Muscle of back (tissue), 13 donors: ENCODE results near the gene GYG1. TPM values are rescaled to one million over a fixed set of nuclear protein-coding genes. Genes with fewer than 3 reads are reported as not detected.

Experiments
- DNase-seq, 3 donors: peaks; one replicate each; pipeline versions ENCODE4 v3.0.0 to v3.0.0-alpha.2; 2013
- long read RNA-seq, 9 donors: transcript quantifications; one replicate each; lab custom pipeline, GENCODE V29; 2026
- polyA plus RNA-seq, 10 donors: library from polyadenylated mRNA; unstranded; fragments of 120-200 nt; gene quantifications; one replicate each; pipeline ENCODE4 v1.2.1, GENCODE V29; 2013; ENCODE audit not compliant: insufficient read length in 10 of 10

The GYG1 gene
- polyA plus RNA-seq, result 10 to 100 TPM; 56.7 to 96.9 (median 84.6) TPM
- long read RNA-seq, donor 1, transcript GYG1-201 (7 exons, 1,890 nt), result major isoform, 21 of 48 reads
- long read RNA-seq, donor 1, partial matches to known transcripts, result 25 of 48 reads
- long read RNA-seq, donor 1, other reads (novel, unspliced or antisense), result 0 of 48 reads
- long read RNA-seq, donor 2, transcript GYG1-201 (7 exons, 1,890 nt), result major isoform, 12 of 24 reads
- long read RNA-seq, donor 2, partial matches to known transcripts, result 9 of 24 reads
- long read RNA-seq, donor 2, other reads (novel, unspliced or antisense), result 0 of 24 reads
- long read RNA-seq, donor 3, result 0 reads
- long read RNA-seq, donor 4, transcript GYG1-201 (7 exons, 1,890 nt), result major isoform, 16 of 26 reads
- long read RNA-seq, donor 4, partial matches to known transcripts, result 7 of 26 reads
- long read RNA-seq, donor 4, other reads (novel, unspliced or antisense), result 0 of 26 reads
- long read RNA-seq, donor 5, transcript GYG1-201 (7 exons, 1,890 nt), result major isoform, 22 of 53 reads
- long read RNA-seq, donor 5, partial matches to known transcripts, result 26 of 53 reads
- long read RNA-seq, donor 5, other reads (novel, unspliced or antisense), result 0 of 53 reads
- long read RNA-seq, donor 6, transcript GYG1-201 (7 exons, 1,890 nt), result major isoform, 21 of 38 reads
- long read RNA-seq, donor 6, partial matches to known transcripts, result 16 of 38 reads
- long read RNA-seq, donor 6, other reads (novel, unspliced or antisense), result 0 of 38 reads
- long read RNA-seq, donor 7, transcript GYG1-201 (7 exons, 1,890 nt), result major isoform, 8 of 8 reads
- long read RNA-seq, donor 7, partial matches to known transcripts, result 0 of 8 reads
- long read RNA-seq, donor 7, other reads (novel, unspliced or antisense), result 0 of 8 reads
- long read RNA-seq, donor 8, transcript GYG1-201 (7 exons, 1,890 nt), result major isoform, 5 of 11 reads
- long read RNA-seq, donor 8, partial matches to known transcripts, result 6 of 11 reads
- long read RNA-seq, donor 8, other reads (novel, unspliced or antisense), result 0 of 11 reads
- long read RNA-seq, donor 9, partial matches to known transcripts, result 0 of 1 reads
- long read RNA-seq, donor 9, other reads (novel, unspliced or antisense), result 0 of 1 reads

- peak; percentile 76 to 88 (median 76) for DNase-seq
These were observed at the start of gene GYG1 for GRCh38 chr3:148991219-148992026. TSS of gene GYG1 (plus strand) at chr3:148991540. CDS start at chr3:148991641, 101 bp downstream.

DNA sequence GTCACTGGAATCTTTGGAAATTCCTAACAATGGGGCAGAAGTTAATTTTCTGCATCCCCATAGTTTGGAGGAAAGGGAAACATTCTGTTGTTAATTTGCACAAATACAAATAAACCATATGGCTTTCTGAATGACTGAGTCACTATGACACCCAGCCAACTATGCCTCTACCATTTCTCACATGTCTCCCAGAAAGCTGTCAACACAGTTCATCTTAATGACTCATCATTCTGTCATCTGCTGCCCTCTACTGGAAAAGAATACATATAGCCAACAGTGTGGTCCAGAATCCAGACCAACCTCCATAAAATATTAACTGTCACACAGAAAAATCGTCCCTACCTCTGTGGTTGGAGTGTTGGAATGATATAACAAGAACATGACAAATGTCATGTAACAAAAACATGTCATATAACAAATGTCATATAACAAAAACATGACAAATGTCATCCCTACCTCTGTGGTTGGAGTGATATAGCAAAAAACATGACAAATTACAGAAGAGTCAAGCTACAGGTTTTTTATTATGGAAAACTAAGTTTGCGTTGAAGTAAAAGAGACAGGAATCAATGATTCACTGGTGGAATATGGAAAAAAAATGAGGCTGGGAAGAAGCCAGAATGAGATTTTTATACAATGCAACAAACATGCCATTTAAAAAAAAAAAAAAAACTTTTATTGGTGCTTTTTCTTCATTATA lies 47.7 kb upstream of the GYG1 start:
- peak; percentile 68 to 90 (median 83) for DNase-seq

- no peak for DNase-seq
These were observed 46.2 kb upstream of the GYG1 start for GRCh38 chr3:148945116-148945515.

DNA sequence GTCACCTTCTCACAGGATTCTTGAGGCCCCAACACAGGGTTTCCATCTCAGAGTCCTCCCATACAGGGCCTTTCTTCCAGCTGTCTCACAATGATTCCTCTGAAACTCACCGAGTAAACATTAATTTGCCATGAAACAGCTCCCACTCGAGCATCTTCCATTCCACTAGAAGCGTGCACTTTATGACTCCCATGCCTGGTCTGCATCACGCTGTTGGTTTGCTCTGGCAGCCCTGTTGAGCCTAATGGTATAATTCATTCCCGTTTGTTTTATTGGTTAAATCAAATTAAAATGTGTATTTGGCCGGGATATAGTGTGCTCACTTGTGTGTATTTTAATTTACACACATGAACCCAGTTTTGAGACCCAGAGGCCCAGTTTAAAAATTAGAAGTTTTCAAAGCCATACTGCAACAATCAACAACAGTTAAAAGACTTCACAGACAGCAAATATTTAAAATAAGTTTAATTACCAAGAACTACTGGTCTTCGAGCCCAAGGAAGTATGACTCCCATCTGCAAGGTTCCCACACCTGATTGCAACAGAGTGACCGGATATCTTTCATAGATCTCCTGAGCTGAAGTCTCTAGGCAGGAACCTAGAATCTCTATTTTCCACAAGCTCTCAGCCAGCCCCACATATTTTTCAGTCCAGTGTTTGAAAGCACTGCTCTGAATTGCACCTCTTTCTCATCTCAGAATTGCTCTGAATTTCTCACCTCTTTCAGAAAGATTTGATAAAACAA lies 42.3 kb upstream of the GYG1 start:
- DNase-seq, result no peak

- DNase-seq, result no peak
These were observed 40.5 kb upstream of the GYG1 start for GRCh38 chr3:148950806-148951205.

GRCh38 chr3:148951599-148952361 lies 39.6 kb upstream of the GYG1 start:
- peak in 1 of 3 donors; percentile 32 for DNase-seq

DNA sequence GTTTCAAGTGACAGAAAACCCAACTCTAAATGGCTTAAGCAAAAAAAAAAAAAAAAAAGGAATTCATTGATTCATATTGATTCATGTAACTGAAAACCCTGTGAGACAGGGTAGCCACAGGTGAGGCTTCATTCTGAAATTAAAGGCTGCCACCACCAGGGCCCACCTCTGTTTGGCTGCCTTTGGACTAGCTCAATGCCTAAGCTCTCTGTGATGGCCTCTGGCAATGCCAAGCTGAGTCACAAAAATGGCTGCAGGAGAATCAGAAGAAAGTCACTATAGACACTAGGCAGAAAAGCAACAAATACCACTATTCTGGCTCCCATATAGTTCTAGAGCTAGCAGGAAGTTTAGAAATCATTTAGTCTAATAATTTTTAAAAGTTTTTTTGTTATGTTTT lies 38.2 kb upstream of the GYG1 start:
- DNase-seq, result no peak

DNA sequence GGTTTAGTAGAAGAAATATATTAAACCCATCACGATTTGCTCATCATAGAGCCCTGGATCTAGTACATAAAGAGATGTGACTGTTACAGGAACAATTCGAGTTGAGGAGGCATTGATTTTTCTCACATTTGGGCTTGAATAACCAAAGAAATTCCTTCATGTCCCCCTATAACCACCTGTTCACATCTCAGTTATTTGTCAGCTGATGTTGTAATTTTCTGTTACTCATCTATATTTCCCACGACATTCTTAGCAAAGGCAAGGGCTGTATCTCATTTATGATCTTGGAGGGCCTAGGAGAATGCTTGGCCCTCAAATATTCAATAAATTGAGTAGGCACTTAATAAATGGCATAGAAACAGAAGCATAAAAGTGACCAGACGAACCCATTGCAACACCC lies 36.4 kb upstream of the GYG1 start:
- no peak for DNase-seq

DNA sequence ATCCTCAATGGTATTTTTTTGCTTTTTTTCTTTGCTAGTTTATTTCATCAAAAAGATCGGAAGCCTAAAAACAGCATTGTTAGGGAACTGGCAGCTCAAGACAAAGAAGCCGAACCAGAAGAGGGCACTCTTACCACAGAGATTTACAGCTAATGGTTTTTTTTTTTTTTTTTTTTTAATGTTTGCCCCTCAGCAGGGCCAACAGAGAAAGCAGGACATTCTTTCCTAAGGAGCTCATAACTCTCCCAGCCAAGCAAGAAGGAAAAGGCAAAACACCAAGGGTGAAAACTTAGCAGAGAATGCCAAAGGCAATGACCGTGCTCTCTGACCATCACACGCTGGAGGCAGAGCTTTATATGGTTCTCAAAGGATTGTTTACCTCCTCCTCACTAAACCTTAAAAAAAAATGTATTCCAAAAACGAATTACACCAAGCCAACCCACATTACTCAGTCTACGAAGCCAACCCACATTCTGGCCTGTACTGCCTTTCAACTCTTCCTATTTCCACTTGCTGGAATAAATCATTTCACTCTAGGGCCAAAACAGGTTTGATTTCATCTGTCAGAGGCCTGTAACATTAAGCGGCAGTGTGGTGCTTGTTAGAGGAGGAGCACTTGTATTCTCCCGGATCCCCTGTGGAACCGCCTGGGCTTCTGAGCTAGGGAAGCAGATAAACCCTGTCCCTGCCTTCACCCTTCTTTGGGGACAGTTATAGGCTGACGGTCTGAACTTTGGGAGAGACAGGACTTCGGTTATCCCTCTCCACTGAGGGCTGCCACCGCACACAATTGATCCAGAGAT lies 35.6 kb upstream of the GYG1 start:
- DNase-seq, result peak; percentile 75 to 84 (median 83)

GRCh38 chr3:148957586-148957985 lies 33.8 kb upstream of the GYG1 start:
- DNase-seq, result no peak

DNA sequence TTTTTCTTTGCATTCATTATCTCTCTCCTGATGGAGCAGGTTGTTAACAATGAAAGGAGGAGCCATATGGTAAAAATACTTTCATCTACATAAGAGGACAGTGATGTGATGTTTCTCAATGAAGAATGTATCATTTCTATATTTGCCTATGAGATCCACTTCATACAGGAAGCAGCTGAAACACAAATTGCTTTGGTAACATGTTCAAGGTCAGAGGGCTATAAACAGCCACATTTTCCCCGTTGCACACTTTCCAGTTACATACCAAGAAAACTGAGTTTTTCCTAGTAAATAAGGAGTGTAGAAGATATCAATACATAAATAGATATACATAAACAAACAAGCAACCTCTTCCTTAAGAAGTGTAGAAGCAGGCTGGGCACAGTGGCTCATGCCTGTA lies 32.6 kb upstream of the GYG1 start:
- DNase-seq, result no peak

GRCh38 chr3:148962513-148962912 lies 28.8 kb upstream of the GYG1 start:
- peak in 1 of 3 donors; percentile 52 for DNase-seq

GRCh38 chr3:148964809-148965208 lies 26.5 kb upstream of the GYG1 start:
- DNase-seq, result no peak

DNA sequence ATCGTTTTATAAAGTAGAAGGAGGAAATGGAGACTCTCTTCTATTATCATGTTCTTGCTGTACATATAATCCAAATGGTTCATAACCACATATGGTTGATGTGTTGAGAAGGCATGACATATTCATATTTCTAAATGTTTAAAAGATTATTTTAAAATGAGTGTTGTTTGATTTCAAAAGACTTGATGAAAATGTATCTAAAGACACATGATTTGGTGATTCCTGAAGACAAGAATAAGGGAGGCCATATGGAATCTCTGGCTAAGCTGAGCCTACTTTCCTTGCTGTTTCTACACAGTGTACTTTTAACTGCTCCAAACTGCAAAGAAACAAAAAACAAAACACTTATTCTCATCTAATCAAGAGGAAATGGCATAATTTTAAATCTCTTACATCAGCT lies 23.0 kb upstream of the GYG1 start:
- no peak for DNase-seq

- DNase-seq, result no peak
These were observed 21.1 kb upstream of the GYG1 start for GRCh38 chr3:148970271-148970670.

GRCh38 chr3:148971401-148972163 lies 19.8 kb upstream of the GYG1 start:
- DNase-seq, result no peak

DNA sequence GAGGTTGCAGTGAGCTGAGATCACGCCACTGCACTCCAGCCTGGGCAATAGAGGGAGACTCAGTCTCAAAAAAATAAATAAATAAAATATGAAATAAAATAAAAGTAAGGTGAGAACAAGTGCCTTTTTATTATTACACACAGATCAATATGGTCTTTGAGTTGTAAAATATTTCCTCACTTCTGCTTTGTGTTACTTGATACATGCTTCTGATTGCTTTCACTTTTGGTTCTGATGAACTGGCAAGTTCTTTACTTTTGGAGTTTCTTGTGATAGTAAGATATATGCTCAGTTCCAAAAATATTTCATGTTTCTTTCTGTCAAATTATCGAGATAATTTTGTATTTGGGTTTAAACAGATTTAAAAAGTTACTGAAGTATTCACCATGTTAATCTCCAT lies 16.6 kb upstream of the GYG1 start:
- DNase-seq, result no peak

- peak in 1 of 3 donors; percentile 40 for DNase-seq
These were observed 16.1 kb upstream of the GYG1 start for GRCh38 chr3:148975248-148975647.
